SK-N-MC (cell line): Measurements from ENCODE around the gene CDC14C.
A peak's percentile ranks its signal among the peaks of the same experiment; 100 is the strongest.

Experiments
- DNase-seq: peaks from one replicate; pipeline ENCODE4 v3.0.0-alpha.2; 2011; ENCODE audit warnings: low read depth, low spot score
- H3K27ac ChIP-seq: fragments of 200-600 bp; sonication (generic); 2 replicates; pipeline ENCODE4 v1.5.1; 2016; ENCODE audit warnings: mixed run types
- H3K36me3 ChIP-seq: fragments of 200-600 bp; sonication (generic); 2 replicates; pipeline ENCODE4 v1.6.1; 2017; ENCODE audit warnings: antibody characterized with exemption, low read length, mixed read lengths; ENCODE audit not compliant: insufficient read depth
- H3K4me3 ChIP-seq: fragments of 200-600 bp; sonication (generic); 2 replicates; pipeline ENCODE4 v1.5.1; 2016
- H3K9ac ChIP-seq: fragments of 200-600 bp; sonication (generic); 2 replicates; pipeline ENCODE4 v1.8.0; 2017; ENCODE audit warnings: mixed run types, mixed read lengths; ENCODE audit not compliant: insufficient read length
- H3K9me3 ChIP-seq: fragments of 200-600 bp; sonication (generic); 2 replicates; pipeline ENCODE4 v1.6.1; 2017; ENCODE audit warnings: low read depth, mild to moderate bottlenecking, antibody characterized with exemption, low read length, moderate library complexity, mixed read lengths
- EZH2 ChIP-seq: fragments of 200-600 bp; sonication (generic); IDR thresholded peaks from one replicate; pipeline ENCODE4 v1.6.1; 2017; ENCODE audit warnings: antibody characterized with exemption
- FOXP2 ChIP-seq: optimal IDR thresholded peaks from 2 replicates; pipeline ENCODE3; 2011; ENCODE audit warnings: mild to moderate bottlenecking, moderate library complexity; ENCODE audit not compliant: insufficient read depth; ENCODE audit errors: extremely low read length, control extremely low read depth
- POLR2AphosphoS5 ChIP-seq: IDR thresholded peaks from 2 replicates; pipeline ENCODE4 v1.6.1; 2012; ENCODE audit warnings: mild to moderate bottlenecking, low read depth, low read length, borderline replicate concordance

Gene CDC14C

DNA sequence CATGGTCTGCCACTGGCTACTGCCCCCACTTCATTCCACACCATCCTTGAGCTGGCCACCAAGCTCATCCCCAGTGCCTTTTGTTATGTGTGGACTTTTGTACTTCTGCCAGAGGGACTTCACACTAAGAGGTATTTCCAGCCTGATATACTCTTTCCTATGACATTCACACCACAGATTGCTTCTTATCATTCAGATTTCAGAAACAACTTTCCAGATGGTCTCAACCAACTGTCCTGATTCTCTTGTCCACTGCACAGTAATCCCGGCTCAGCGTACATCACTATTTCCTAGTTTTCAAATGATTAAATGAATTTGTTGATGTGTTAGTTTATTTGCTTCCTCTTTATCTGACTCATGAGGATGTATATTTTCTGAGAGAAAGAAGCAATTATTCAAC, 7.1 kb downstream of the CDC14C start:
- H3K36me3 ChIP-seq, result no peaks in the 10 kb centered on the region
- no peak overlapping the region for H3K27ac ChIP-seq
- no peak for TF ChIP-seq POLR2AphosphoS5
- TF ChIP-seq FOXP2, result no peak
- no peak for TF ChIP-seq EZH2
- no peak overlapping the region for H3K4me3 ChIP-seq
- no peaks in the 10 kb centered on the region for H3K9me3 ChIP-seq
- H3K9ac ChIP-seq, result no peak overlapping the region
- no peak for DNase-seq

GRCh38 chr7:48932126-48932910, 8.0 kb downstream of the CDC14C start:
- TF ChIP-seq POLR2AphosphoS5 (no peak), FOXP2 (no peak), EZH2 (no peak)
- Histone ChIP-seq H3K9ac (no peak overlapping the region), H3K4me3 (no peak overlapping the region), H3K9me3 (no peaks in the 10 kb centered on the region), H3K27ac (no peak overlapping the region), H3K36me3 (no peaks in the 10 kb centered on the region)
- DNase-seq, result no peak

- no peak overlapping the region for H3K4me3 ChIP-seq
- TF ChIP-seq POLR2AphosphoS5 (no peak), FOXP2 (no peak), EZH2 (no peak)
- DNase-seq, result no peak
- H3K27ac ChIP-seq, result no peak overlapping the region
- no peak overlapping the region for H3K9ac ChIP-seq
- H3K36me3 ChIP-seq, result no peaks in the 10 kb centered on the region
- no peaks in the 10 kb centered on the region for H3K9me3 ChIP-seq
These were observed 9.3 kb downstream of the CDC14C start for GRCh38 chr7:48933549-48934085.

GRCh38 chr7:48938539-48939295, 14.4 kb downstream of the CDC14C start:
- H3K4me3 ChIP-seq, result no peak overlapping the region
- TF ChIP-seq POLR2AphosphoS5, result no peak
- TF ChIP-seq EZH2, result no peak
- no peak for TF ChIP-seq FOXP2
- DNase-seq, result no peak
- H3K9me3 ChIP-seq, result no peaks in the 10 kb centered on the region
- no peak overlapping the region for H3K27ac ChIP-seq
- no peak overlapping the region for H3K9ac ChIP-seq
- H3K36me3 ChIP-seq, result no peaks in the 10 kb centered on the region

DNA sequence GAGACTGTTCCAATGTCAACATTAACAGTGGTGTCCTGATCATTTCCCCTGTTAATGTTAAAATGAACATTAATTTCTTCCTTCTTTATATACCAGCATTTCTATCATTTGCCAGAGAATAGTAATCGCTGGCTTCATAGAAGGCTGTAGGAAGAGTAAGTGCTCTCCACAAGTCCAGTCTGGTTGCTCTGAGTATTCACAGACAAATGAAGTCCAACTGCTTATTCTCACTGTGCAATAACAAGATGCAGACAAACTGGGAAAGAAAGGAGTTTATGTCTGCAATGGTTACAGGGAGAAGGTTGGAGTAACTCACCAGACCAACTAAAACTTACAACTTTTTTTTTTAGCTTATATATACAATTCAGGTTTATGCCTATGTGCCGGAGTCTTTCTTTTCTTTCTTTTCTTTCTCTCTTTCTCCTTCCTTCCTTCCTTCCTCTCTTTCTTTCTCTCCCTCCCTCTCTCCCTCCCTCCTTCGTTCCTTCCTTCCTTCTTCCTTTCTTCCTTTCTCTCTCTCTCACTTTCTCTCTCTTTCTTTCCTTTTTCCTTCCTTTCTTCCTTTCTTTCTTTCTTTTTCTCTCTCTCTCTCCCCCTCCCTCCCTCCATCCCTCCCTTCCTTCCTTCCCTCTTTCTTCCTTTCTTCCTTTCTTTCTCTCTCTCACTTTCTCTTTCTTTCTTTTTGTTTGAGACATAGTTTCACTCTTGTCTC, 19.1 kb downstream of the CDC14C start:
- TF ChIP-seq EZH2 (no peak), FOXP2 (no peak), POLR2AphosphoS5 (no peak)
- no peak overlapping the region for H3K27ac ChIP-seq
- no peak overlapping the region for H3K9ac ChIP-seq
- H3K36me3 ChIP-seq, result no peaks in the 10 kb centered on the region
- no peaks in the 10 kb centered on the region for H3K9me3 ChIP-seq
- H3K4me3 ChIP-seq, result no peak overlapping the region
- no peak for DNase-seq

DNA sequence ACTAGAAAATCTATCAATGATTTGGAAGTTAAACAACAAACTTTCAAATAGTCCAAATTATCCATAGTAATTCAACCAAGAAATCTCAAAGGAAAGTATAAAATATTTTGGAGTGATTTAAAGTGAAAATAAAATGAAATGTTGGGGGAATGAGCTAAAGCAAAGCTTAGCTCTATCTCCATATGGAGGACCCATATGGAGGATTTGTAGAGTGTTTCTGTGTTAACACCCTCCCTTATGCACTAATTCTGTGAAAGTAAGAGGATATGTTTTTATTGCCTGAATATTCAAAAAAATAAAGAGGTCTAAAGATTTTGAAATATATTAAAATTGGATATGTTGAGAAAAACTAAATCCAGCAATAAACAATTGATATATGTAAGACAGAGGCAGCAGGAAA, 31.6 kb downstream of the CDC14C start:
- no peak overlapping the region for H3K4me3 ChIP-seq
- no peaks in the 10 kb centered on the region for H3K36me3 ChIP-seq
- no peak overlapping the region for H3K27ac ChIP-seq
- no peaks in the 10 kb centered on the region for H3K9me3 ChIP-seq
- no peak for TF ChIP-seq FOXP2
- no peak for TF ChIP-seq EZH2
- no peak overlapping the region for H3K9ac ChIP-seq
- no peak for DNase-seq

GRCh38 chr7:48959676-48960075, 35.3 kb downstream of the CDC14C start:
- Histone ChIP-seq H3K9ac (no peak overlapping the region), H3K4me3 (no peak overlapping the region; the same call in 1 of the 2 replicates), H3K9me3 (no peaks in the 10 kb centered on the region), H3K27ac (peak overlapping the region; percentile 26; the same call in 1 of the 2 replicates), H3K36me3 (no peaks in the 10 kb centered on the region)
- peak; percentile 84 for DNase-seq
- TF ChIP-seq EZH2 (no peak), FOXP2 (peak; percentile 28)
